Sigmoid colon (tissue), 4 donors: ENCODE measurements around the gene RAD54L2.

Experiments
- CTCF ChIP-seq, 4 experiments: fragments of 450-650 bp in 3 of 4; fragments of 200-600 bp in 1 of 4; IDR thresholded peaks; one replicate each; pipeline ENCODE4 v1.5.1; 2016 to 2019; ENCODE audit warnings: antibody characterized with exemption in 4 of 4, mild to moderate bottlenecking in 3 of 4, moderate library complexity in 2 of 4
- EP300 ChIP-seq, 4 donors: sonication (generic); formaldehyde crosslinking; IDR thresholded peaks; one replicate each; pipeline ENCODE4 v1.6.1; 2017; ENCODE audit warnings: antibody characterized with exemption in 4 of 4
- POLR2A ChIP-seq, 2 donors: fragments of 450-650 bp; IDR thresholded peaks; one replicate each; pipeline ENCODE4 v1.6.1; 2016; ENCODE audit warnings: antibody characterized with exemption in 2 of 2, mild to moderate bottlenecking in 2 of 2, moderate library complexity in 2 of 2
- POLR2AphosphoS5 ChIP-seq, 4 donors: sonication (generic); formaldehyde crosslinking; IDR thresholded peaks; one replicate each; pipeline ENCODE4 v1.6.1; 2017; ENCODE audit warnings: antibody characterized with exemption in 4 of 4

DNA sequence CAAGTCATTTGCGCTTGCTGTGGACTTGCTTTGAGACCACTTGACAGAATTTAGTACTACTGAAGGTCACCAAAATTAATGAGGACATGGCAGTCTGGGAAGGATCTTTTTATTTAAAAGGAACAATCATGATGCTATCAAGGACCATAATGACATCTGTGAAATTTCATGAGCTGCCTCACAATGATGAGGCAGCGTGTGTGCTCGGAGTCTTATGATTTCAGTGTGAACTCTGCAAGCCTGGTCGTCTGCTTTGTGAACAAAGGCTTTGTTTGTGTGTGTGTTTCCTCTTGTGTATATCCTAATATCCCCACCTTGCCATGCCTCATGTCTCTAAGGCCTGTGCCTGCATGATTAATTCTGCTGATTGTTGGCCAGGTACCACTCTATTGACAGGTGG lies 46.7 kb downstream of the RAD54L2 start:
- TF ChIP-seq CTCF (IDR thresholded peaks at IDR 0.05) (no peak), POLR2A (IDR thresholded peaks at IDR 0.05) (no peak), POLR2AphosphoS5 (IDR thresholded peaks at IDR 0.05) (no peak), EP300 (IDR thresholded peaks at IDR 0.05) (no peak)
